ENCODE data around the gene VAC14. TPM values are rescaled to one million over a fixed set of nuclear protein-coding genes. Genes with fewer than 3 reads are reported as not detected.

The VAC14 gene
- total and polyA plus RNA-seq, 2 of the 8 experiments (the other 6 are each of a cell fraction or from before 2014, with no cell fraction given) = 56.0 to 108 TPM

DNA sequence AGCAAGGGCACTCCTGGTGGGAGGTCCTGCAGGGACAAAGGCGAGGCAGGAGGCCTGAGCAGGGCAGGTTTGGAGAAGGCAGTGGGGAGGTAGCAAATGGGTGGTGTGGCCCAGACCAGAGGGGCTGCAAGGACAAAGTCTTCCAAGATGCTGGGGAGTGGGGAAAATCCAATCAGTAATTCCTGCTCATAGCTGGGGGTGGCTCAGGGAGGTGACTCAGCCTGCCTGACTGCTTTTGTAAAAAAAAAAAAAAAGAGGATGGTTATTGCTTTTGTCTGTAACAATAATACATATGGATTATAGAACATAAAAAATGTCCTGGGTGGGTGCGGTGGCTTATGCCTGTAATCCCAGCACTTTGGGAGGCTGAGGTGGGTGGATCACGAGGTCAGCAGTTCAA lies 149.4 kb downstream of the VAC14 start (continued):
- TF ChIP-seq PHF8 (conservative IDR thresholded peaks at IDR 0.05; ENCODE audit: low read depth, low read length) = no peak
